HG03064 (cell line): ENCODE data around the gene LNX1.

ENCODE experiments used
- ATAC-seq: cut with Tn5 transposase; IDR thresholded peaks from one replicate; pipeline ENCODE4 v1.9.1; 2021; ENCODE audit warnings: low read depth; ENCODE audit not compliant: unreplicated experiment

LNX1 gene

DNA sequence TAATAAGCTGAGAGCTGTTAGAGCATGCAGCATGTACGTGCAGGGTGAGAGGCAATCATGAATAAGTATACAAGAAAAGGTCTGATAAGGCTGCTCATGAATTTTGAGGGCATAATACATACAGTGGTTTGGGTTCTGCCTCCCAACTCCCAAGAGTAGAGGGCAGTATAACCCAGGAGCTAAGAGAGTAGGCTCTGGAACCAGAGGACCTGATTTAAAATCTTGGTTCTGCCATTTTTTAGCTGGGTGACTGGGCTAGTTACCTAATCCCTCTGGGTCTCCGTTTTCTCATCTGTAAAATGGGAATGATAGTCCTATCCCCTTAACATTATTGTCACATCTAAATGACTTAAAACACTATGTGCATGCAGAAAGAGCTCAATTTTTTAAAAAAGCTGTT lies 85.3 kb downstream of the LNX1 start:
- ATAC-seq: no peak

DNA sequence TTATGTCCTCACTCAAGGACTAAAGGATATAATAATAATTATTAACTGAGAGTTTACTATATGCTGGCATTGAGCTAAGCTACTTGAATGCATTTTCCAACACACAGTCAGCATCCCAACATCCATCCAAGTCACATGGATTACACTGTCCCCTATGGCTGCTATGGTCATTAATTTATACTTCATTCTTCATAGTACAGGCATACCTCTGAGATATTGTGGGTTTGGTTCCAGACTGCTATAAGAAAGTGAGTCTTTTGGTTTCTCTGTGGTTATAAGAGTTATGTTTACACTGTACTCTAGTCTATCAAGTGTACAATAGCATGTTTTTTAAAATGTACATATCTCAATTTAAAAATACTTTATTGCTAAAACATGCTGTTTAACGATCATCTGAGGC lies 89.2 kb downstream of the LNX1 start:
- ATAC-seq: no peak

DNA sequence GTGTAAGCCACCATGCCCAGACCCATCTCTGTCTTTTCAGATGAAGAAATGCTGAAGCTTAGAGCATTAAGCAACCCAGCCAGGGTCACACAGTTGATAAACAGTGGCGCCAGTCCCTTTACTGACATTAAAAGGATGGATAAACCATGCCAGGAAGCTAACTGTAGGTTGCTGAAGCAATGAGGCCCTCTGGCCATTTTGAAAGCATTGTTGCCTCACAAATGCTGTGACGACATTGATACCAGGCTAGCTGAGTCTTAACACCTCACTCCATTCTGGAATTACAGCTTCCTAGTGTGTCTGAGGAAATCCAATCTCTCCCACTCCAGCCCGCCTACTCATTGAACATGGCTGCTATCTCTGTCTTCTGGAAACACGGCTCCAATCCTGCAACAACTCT lies 89.7 kb downstream of the LNX1 start:
- no peak for ATAC-seq

DNA sequence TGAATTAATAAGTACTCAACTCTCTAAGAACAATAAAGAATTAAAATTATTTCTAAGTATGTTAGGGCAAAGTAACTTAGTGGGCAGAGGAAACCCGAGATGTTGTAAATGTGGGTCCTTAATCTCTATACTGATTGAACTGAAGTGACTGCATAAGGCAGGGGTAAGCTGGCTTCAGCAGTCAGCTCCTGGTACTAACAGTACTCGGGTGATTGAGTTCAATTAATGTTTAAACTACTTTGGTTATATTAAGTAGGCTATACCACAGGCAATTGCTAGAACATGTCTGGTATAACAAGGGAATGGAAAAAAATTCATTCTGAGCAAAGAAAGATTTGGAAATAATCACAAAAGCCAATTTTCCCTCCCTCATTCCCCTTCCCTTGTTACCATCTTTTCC lies 90.7 kb downstream of the LNX1 start:
- ATAC-seq: no peak

DNA sequence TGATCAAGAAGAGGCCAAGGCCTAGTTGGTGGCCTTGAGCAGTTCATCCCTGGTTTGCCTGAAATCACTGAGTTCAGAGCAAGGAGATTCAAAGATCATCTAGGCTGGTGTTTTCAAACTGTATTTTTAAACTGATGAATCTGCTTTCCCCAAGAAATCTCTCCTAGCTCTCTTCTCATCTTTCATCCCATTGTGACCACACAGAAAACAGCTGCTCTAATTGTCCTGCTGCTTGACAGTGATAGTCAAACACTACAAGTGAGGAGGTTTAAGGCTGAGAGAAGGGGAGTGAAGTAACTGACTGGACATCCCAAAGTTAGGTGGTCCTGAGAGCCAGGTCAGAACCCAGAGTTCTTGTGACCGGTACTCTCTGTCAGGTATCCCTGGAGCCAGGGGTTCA lies 91.5 kb downstream of the LNX1 start:
- no peak for ATAC-seq

DNA sequence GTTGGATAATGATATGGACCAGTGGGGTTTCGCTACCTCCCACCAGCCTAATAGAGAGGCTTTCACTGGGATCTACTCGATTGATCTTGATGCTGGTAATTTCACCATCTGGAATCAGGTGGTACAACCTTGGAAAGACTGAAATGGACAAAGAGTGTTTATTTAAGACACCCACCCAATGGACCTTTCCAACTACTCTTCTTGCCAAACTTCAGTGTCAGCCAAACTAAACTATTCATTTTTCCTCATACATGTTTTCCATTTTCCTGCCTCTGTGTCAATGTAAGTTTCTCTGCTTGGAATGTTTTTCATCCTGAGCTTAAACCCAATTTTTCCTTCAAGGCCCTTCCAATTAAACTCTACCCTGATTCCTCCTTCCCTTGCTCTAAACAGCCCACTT lies 92.6 kb downstream of the LNX1 start:
- ATAC-seq: no peak

DNA sequence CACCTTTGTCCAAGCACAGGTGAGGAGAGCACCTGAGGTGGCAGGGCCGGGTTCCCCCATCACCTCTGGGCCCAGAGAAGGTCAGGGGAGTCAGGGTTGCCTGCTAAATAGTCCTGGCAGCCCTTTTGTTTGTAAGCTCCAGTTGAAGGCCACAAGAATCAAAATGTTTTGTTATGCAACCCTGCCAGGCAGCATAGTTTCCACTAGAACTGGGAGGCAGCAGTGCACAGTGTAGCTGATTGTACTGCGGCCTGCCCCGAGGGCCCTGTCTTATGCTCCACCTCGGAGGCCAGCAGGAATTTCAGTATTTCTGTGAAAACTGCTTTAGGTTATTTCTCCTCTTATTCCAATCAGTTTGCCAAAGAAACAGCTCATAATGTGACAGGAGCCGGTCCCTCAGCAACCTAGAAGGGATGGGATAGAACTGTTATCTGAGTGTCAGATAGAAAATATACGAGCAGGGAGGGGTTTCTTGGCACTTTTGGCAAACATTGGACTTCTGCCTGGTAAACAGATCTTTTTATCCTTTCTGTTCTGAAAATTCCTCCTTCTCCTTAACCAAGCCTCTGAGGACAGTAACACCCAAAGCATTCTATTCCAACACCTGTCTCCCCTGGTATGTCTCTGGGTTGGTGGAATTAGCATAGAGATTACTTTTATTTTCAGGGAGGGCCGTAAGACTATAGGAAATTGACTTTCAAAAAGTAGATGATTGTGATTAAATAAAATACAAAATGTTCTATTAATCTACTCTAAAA lies 93.6 kb downstream of the LNX1 start:
- no peak for ATAC-seq

DNA sequence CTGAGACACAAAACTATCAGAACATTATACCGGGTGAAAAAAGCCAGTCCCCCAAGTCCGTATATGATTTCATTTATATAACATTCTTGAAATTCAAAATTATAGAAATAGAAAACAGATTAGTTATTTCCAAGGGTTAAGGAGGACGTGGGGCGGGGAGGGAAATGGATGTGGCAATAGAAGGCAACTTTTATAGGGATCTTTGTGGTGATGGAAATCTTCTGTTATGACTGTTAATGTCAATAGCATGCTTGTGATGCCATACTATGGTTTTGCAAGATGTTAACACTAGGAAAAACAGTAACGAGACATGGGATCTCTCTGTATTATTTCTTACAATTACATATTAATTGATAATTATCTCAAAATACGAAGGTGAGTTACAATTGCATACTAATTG lies 96.4 kb downstream of the LNX1 start:
- ATAC-seq: no peak

DNA sequence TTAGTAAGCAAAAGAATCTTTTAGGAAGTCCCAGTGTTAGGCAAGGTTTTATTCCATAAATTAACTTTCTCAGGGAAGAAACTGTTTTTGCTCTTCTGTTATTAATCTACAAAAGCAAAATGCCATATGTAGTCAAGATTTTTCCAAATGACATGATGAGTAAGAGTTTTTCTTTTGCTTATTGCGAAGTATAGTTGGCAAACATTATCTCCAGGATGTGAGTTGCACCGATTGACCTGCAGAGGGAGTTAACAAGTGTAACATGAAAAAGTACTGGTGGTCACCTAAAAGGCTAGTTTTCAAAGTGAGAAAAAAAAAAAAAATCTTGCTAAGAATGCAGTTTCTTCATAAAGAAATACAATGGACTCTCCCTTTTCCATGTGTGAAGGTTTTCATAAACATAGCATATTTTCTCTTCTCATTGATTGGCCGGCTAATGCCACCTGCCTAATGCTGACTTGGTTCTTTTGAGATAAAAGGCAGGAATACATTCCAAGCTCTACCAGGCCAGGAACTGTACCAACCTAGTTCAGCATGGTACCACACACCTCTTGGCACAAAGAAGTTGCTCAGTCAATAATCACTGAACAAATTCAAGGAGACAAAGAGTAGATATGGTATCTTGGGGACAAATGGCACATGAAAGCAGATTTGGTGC lies 100.2 kb downstream of the LNX1 start:
- no peak for ATAC-seq

DNA sequence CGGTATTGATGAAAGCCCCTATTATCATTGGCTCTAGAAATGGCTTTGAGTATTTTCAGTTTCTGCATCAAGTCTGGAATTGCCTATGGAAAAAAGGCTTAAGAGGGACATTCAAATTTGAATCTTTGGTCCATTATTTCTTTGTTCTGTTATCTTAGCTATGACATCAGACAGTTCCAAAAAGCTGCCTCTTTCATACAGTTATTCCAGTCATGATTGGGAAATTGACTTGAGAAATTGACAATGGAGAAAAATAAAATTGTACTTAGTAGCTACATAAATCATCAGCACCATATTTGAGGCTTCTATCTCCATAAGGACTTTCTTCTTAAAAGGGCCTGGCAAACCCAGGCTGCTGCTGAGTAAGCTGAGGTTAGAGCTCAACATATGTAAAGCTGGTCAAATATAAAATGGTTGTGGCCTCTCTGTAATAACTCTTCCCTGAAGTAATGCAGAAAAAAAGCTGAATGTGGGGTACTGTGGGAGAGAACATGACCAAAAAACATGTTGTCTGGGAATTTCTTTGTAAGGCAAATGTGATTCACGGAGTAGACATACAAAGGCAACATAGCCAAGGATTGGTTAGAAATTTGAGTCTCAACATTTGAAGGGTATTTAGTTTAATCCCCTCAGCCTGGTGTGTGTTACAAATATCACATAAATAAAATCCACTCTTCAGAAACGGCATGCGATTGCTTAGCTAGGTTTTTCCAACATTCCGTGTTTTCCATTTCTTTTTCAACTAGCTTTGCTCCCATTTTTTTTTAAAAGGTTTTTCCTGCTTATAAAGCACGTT lies 100.9 kb downstream of the LNX1 start:
- no peak for ATAC-seq

DNA sequence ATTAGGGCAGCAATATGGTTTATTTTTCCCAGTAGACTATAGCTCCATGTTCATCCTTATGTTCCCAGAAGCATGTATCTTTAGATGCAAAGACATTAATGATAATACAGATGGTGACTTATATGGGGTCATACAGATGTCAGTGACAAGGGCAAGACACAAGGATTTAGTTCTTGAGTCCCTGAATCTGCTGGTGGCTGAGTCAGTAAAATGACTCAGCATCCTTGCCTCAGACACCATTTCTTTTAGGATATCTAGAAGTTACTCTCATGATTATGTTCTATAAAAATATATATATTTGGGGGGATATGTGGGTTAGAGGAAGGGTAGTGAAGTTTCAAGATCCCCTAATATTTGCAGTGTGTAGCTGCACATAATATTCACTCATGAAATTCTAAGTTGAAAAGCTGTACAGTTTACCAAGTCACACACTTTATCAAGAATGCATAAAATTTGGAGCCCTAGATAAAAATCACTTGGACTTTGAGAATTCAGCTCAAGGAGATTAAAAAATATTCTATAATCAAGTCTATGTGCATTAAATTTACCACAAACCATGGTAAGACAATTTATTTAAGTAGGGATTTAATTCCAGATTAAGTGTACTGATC lies 101.9 kb downstream of the LNX1 start:
- ATAC-seq: no peak

DNA sequence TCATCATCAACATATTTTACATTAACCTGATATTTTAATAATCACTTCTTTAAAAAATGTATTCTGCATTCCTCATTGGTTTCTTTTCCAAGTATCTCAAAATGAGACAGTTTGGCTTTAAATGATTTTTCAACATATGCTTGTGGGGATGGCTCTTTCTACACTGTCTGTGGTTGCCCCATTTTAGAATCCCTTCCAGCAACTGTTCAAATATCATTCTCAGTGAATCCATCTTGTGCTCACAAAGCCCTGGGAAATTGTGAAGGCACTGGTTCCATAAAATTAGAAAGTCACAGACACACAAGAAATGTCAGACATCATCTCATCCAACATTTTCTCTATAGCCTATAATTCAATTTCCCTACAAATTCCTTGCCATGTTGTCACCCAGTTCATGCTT lies 103.5 kb downstream of the LNX1 start:
- no peak for ATAC-seq

DNA sequence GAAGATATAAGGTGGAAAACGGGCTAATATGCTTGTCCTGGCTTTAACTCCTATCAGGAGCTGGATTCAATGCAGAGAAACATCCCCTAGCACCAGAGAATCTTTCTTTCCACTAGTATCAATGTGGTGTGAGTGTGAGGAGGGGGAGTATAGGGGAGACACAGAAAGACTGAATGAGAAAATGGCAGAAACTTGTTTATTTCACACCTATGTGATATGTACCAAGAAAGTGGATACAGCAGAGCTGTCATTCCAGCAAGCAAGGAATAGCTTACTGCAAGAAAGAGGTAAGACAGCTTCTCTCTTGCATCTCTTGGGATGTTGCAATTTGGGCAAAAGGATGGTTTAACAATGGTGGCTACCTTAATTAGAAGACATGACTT lies 105.6 kb downstream of the LNX1 start:
- no peak for ATAC-seq

DNA sequence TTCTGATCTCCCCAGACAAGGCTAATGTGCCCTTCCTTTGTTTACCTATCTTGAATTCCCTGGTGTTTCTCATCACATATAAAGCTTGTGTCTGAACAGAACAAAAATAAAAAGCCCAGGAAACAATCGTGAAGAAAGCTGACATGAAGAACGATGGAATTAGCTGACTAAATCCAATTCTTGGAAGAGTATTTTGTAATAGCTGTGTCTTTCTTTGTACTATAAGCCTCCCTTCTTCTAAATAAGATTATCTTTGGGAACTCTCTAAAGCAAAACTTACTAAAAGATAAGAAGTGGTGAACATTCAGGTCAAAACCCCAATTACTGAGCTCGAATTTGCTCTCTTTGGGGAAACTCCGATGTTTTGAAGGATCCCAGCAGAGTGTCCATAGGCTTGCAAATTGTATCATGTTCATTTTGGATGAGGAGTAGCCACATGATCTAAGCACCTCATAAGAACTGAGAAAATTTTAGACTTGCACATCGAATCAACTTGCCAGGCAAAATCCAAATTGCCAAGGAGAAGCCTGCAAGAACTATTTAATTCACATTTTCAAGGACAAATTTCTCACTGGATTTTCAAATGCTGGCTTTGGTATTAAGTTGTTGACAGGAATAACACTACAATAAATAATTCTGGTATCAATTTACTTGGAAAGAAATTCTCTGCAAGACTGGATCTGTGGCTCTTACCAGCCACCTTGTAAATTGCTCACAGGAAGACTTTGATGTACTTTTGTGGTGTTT lies 106.2 kb downstream of the LNX1 start:
- ATAC-seq: no peak

DNA sequence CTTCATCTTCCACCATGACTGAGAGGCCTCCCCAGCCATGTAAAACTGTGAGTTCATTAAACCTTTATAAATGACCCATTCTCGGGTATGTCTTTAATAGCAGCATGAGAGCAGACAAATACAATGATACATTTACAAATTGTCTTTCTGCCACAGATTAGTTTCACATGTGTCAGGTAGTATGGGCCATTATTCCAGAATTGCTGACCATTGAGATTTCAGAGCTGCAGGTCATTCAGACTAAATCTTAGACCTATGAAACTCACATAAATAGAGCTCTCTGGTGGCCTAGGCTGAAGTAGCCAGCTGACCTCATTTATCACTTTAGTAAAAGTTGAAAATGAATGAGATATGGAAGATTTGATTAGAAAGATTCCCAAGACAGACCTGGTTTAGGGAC lies 108.0 kb downstream of the LNX1 start:
- ATAC-seq: no peak

DNA sequence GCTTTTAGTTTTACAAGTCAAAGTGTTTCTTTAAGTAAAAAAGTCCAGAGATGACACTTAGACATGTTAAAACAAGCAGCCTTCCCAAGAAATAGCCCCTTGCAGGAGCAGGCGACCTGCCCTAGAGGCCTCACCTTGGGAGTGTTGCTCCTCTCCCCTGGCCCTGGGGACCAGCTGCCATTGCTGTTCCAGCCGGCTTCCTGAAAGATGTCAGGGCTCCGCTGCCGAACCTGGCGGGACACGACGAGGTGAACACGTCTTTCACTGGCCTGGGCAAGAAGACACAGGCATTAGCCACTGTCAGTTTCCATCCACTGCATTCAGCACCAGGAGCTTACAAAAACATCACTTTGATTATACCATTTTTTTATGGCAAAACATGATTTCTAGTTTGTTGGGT lies 109.7 kb downstream of the LNX1 start:
- no peak for ATAC-seq

DNA sequence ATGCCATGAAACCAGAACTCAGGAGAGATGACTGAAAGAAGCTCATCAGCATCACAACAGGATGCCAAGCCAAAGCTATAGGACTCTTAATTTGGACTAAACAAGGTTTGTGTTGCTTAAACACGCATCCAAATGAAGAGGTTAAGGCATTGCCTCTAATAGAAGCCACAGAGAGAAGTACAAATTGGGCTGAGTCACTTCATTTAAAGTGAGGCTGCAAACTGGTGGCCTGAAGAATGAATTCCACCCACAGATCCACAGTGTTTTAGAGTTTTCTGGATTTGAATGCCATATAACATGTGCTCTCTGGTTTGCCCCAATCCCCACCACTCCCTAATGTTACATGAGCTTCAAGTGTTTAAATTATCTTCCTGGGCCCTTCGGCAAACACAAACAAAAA lies 110.4 kb downstream of the LNX1 start:
- ATAC-seq: no peak

DNA sequence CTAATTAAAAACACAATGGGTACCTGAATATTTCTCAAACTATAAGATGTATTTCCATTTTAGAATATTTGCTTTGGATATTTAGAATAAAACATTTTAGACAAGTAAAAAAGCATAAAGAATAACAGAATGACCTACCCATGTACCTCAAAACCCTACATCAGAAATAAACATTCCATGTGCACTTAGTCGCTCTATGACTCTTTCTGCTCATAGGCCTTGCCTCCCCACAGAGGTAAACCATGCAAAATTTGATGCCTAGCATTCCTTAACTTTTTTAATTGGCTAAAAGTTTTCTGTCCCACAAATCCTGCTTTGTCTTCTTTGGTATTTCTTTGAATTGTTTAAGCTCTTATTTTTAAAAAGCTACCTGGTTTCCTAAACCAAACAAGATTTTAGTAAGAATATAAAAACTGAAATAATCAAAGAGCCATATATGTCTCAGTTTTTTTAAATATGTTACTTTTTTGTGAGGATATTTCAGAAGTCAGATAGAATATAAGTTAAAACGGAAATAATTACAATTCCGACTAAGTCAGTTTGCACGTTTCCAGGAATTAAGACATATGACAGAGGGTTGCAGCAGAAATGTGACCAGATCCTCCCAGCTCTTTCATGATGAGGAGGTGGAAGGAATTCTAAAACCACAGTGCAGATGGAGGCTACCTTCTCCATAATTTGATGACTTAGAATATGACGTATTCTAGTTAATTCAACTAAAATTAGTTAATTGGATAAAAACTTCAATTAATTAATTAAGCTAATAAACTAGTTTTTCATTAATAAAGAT lies 111.4 kb downstream of the LNX1 start:
- ATAC-seq: no peak

DNA sequence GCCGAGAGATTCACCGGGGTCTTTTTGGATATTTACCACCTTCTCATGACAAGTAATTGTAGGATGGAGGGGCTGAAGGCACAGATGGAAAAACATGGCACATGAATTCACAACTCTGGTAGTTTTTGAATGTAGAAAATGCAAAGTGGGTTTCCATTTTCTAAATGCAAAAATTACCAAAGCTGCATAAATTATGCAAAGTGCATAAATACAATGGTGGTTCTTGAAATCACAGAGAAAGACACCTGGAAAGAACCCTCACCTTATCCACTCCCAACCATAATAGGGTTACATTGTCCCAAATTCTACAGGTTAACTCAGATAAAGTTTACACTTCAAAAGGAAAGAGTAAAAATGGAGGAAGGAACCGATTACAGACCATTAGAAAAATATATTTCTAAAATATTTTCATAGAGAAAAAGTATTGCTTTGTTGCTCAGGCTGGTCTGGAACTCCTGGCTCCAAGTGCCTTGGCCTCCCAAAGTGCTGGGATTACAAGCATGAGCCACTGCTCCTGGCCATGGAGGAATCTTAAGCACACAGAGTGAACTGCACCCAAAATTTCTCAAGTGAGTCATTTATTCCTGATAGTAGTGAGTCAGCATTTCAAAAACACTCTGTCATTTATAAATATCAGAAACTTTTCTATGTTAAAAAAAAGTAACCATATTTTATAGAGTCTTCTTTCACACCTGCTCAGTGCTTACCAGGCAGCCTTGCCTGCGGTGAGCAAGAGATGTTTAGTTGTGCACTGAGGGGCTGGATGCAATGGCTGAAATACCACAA lies 112.4 kb downstream of the LNX1 start:
- no peak for ATAC-seq
